ENCODE data around the gene CBFB. TPM values are rescaled to one million over a fixed set of nuclear protein-coding genes. Genes with fewer than 3 reads are reported as not detected.

CBFB gene
- total RNA-seq, 1 experiment from 2014 or later, result 76.3 TPM

- Mint-ChIP-seq H3K4me3 (no peak overlapping the region), H3K27me3 (ENCODE audit: low read depth) (no peaks in the 10 kb centered on the region), H3K9me3 (no peaks in the 10 kb centered on the region), H3K27ac (no peak overlapping the region), H3K4me1 (no peaks in the 10 kb centered on the region), H3K36me3 (ENCODE audit: insufficient read depth in 1 of 3, low read depth in 3 of 3) (peaks cover 7 to 26% (median 25%) of the 10 kb centered on the region in 3 experiments)
- no peak overlapping the region for H2BK15ac ChIP-seq (ENCODE audit: low read depth, low read length)
- no peak for TF ChIP-seq CTCF (conservative IDR thresholded peaks at IDR 0.05)
- no peak overlapping the region for H4K8ac ChIP-seq (replicated peaks; ENCODE audit: insufficient read length, low read depth, low read length)
- no peak overlapping the region for H2BK20ac ChIP-seq (ENCODE audit: low read depth, low read length, poor library complexity, severe bottlenecking)
- H2AFZ ChIP-seq (ENCODE audit: low read length), result no peak overlapping the region
- no peak for DNase-seq
- no peak overlapping the region for H3K18ac ChIP-seq (ENCODE audit: insufficient read length, low read depth, low read length)
- H3K79me2 ChIP-seq (ENCODE audit: insufficient read depth, low read length), result no peaks in the 10 kb centered on the region
- H3K27me3 ChIP-seq (ENCODE audit: insufficient read depth, low read length), result no peaks in the 10 kb centered on the region
- H3K79me1 ChIP-seq (ENCODE audit: insufficient read depth, low read depth, low read length, poor library complexity, severe bottlenecking), result no peaks in the 10 kb centered on the region
- no peak overlapping the region for H3K23ac ChIP-seq (ENCODE audit: insufficient read length, low read depth, low read length)
- H3K56ac ChIP-seq (ENCODE audit: insufficient read length, low read depth, low read length), result no peak overlapping the region
- no peaks in the 10 kb centered on the region for H3K23me2 ChIP-seq (ENCODE audit: insufficient read length, low read depth, low read length, poor library complexity, severe bottlenecking)
- H3K4ac ChIP-seq (ENCODE audit: low read depth, low read length), result no peak overlapping the region
- no peak overlapping the region for H4K5ac ChIP-seq (ENCODE audit: insufficient read length, low read depth, low read length)
- no peak overlapping the region for H2BK120ac ChIP-seq (ENCODE audit: low read depth, low read length, poor library complexity, severe bottlenecking)
- H3K4me1 ChIP-seq (ENCODE audit: insufficient read depth, low read length), result no peaks in the 10 kb centered on the region
- H3K4me2 ChIP-seq (ENCODE audit: insufficient read depth, insufficient read length, low read length), result no peak overlapping the region
- no peak overlapping the region for H2AK5ac ChIP-seq (ENCODE audit: insufficient read length, low read length)
- H3K9ac ChIP-seq (ENCODE audit: extremely low read depth, insufficient read length, low read length), result no peak overlapping the region
- H3K14ac ChIP-seq (ENCODE audit: insufficient read depth, low read length), result no peak overlapping the region
- H3T11ph ChIP-seq (ENCODE audit: low read length), result no peak overlapping the region
- no peak overlapping the region for H2BK12ac ChIP-seq (ENCODE audit: insufficient read length, low read depth, low read length)
- H2BK5ac ChIP-seq (ENCODE audit: insufficient read length, low read length), result no peak overlapping the region
- H3K9me3 ChIP-seq (ENCODE audit: control insufficient read depth, low read depth, low read length), result no peaks in the 10 kb centered on the region
- no peak overlapping the region for H3K27ac ChIP-seq (ENCODE audit: insufficient read length, low read depth, low read length)
- no peaks in the 10 kb centered on the region for H4K20me1 ChIP-seq (ENCODE audit: control insufficient read depth, insufficient read depth, insufficient read length)
- no peak overlapping the region for H4K91ac ChIP-seq (ENCODE audit: insufficient read length, low read depth, low read length)
- WGBS (ENCODE audit: extremely low coverage, insufficient read length, low lambda C conversion rate), result 100% methylated on average over 1 of the region's 2 CpGs
Observed at GRCh38 chr16:67063008-67063407, 34.1 kb downstream of the CBFB start.
